H54 (cell line): ENCODE measurements around the gene VAMP1.
"Not testable (repeated sequence)": the region's sequence is repeated elsewhere in the genome, so short reads cannot be mapped to it uniquely, and the experiment has no call there.

Experiments used
- DNase-seq: peaks from one replicate; pipeline ENCODE4 v3.0.0; 2011; ENCODE audit warnings: low spot score, mixed read lengths; ENCODE audit not compliant: insufficient read length
- FAIRE-seq: peaks from 3 replicates; lab custom pipeline; 2011; peaks lifted over from hg19 to GRCh38; lab: Jason Lieb, UNC
- POLR2A ChIP-seq: IDR thresholded peaks from 2 replicates; pipeline ENCODE4 v1.6.1; 2011; ENCODE audit warnings: low read depth, mild to moderate bottlenecking, low read length

Gene VAMP1

GRCh38 chr12:6435961-6436715 is 34.3 kb downstream of the VAMP1 start:
- no peak for DNase-seq
- TF ChIP-seq POLR2A, result no peak
- FAIRE-seq, result no peak

GRCh38 chr12:6434205-6435140 is 36.0 kb downstream of the VAMP1 start:
- no peak for DNase-seq
- no peak for TF ChIP-seq POLR2A
- no peak for FAIRE-seq

GRCh38 chr12:6432991-6433390 is 37.5 kb downstream of the VAMP1 start:
- TF ChIP-seq POLR2A, result no peak
- FAIRE-seq, result no peak

GRCh38 chr12:6430124-6430989 is 40.1 kb downstream of the VAMP1 start:
- TF ChIP-seq POLR2A, result peak; percentile 19; the same call in 1 of the 2 replicates
- FAIRE-seq (peak; percentile 90), DNase-seq (peak; percentile 68)

More at GRCh38 chr12:6432991-6433390, 37.5 kb downstream of the VAMP1 start:
- no peak for DNase-seq

GRCh38 chr12:6428326-6428725 is 42.2 kb downstream of the VAMP1 start:
- FAIRE-seq (no peak), DNase-seq (no peak)
- no peak for TF ChIP-seq POLR2A

- FAIRE-seq, DNase-seq: not testable (repeated sequence)
These were observed 42.7 kb downstream of the VAMP1 start for GRCh38 chr12:6427796-6428195.

- no peak for TF ChIP-seq POLR2A
- FAIRE-seq (no peak), DNase-seq (no peak)
These were observed 43.4 kb downstream of the VAMP1 start for GRCh38 chr12:6426882-6427671.

GRCh38 chr12:6425590-6426531 is 44.6 kb downstream of the VAMP1 start:
- TF ChIP-seq POLR2A, result no peak
- FAIRE-seq, result no peak
- no peak for DNase-seq

GRCh38 chr12:6424866-6425265 is 45.6 kb downstream of the VAMP1 start:
- TF ChIP-seq POLR2A, result no peak
- no peak for DNase-seq
- no peak for FAIRE-seq

- FAIRE-seq (no peak), DNase-seq (no peak)
These were observed 46.5 kb downstream of the VAMP1 start for GRCh38 chr12:6424008-6424347.

GRCh38 chr12:6423267-6424007 is 47.0 kb downstream of the VAMP1 start:
- TF ChIP-seq POLR2A, result no peak
- peak; percentile 91 for FAIRE-seq

More at GRCh38 chr12:6424008-6424347, 46.5 kb downstream of the VAMP1 start:
- TF ChIP-seq POLR2A, result no peak

GRCh38 chr12:6420364-6420763 is 50.1 kb downstream of the VAMP1 start:
- DNase-seq (no peak), FAIRE-seq (no peak)
- TF ChIP-seq POLR2A, result no peak

More at GRCh38 chr12:6423267-6424007, 47.0 kb downstream of the VAMP1 start:
- peak; percentile 71 for DNase-seq
